ENCODE measurements around the gene OR7C1.

DNA sequence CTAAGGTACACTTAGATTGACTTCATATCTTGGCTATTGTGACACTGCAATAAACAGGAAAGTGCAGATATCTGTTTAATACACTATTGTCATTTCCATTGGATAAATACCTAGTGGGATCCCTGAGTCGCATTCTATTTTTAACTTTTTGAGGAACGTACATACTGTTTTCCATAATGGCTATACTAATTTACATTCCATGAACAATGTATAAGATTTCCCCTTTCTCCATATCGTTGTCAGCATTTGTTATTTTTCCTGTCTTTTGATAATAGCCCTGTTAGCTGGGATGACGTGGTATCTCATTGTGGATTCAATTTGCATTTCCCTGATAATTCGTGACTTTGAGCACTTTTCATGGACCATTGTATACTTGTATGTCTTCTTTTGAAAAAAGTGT is 33.5 kb upstream of the OR7C1 start:
- TF ChIP-seq, protein P1, sequence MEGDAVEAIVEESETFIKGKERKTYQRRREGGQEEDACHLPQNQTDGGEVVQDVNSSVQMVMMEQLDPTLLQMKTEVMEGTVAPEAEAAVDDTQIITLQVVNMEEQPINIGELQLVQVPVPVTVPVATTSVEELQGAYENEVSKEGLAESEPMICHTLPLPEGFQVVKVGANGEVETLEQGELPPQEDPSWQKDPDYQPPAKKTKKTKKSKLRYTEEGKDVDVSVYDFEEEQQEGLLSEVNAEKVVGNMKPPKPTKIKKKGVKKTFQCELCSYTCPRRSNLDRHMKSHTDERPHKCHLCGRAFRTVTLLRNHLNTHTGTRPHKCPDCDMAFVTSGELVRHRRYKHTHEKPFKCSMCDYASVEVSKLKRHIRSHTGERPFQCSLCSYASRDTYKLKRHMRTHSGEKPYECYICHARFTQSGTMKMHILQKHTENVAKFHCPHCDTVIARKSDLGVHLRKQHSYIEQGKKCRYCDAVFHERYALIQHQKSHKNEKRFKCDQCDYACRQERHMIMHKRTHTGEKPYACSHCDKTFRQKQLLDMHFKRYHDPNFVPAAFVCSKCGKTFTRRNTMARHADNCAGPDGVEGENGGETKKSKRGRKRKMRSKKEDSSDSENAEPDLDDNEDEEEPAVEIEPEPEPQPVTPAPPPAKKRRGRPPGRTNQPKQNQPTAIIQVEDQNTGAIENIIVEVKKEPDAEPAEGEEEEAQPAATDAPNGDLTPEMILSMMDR (IDR thresholded peaks at IDR 0.05): no peak
- TF ChIP-seq POLR2AphosphoS5 (IDR thresholded peaks at IDR 0.05): no peak
- no peak for TF ChIP-seq POLR2A (IDR thresholded peaks at IDR 0.05; ENCODE audit: low read depth)

All from esophagus muscularis mucosa (tissue), 3 donors.